GM12878 (cell line): ENCODE data around the gene TYW3. TPM values are rescaled to one million over a fixed set of nuclear protein-coding genes. Genes with fewer than 3 reads are reported as not detected.

ENCODE experiments used
- ATAC-seq: fragments of 200-7000 bp; cut with Tn5 transposase; 3 replicates; pipeline ENCODE4 v1.9.1; 2020; ENCODE audit warnings: mild to moderate bottlenecking, moderate library complexity
- BruUV-seq: library from RNA; stranded (reverse); fragments of 400-500 nt; replicated peaks from 2 replicates; lab custom pipeline; 2021; lab: Mats Ljungman, UMichigan
- CTCF ChIA-PET: fragments of 300-600 bp; sonication (Branson Sonifier 250); formaldehyde crosslinking; extraction: SDS; loops from one replicate; lab custom pipeline; 2021; ENCODE audit warnings: inconsistent platforms; lab: Yijun Ruan, JAX
- POLR2A ChIA-PET: fragments of 350-600 bp; formaldehyde crosslinking; extraction: SDS; loops from one replicate; lab custom pipeline; 2021; ENCODE audit warnings: inconsistent platforms; lab: Charles Lee
- RAD21 ChIA-PET: fragments of 300-600 bp; sonication (Branson Sonifier 250); formaldehyde crosslinking; loops from one replicate; lab custom pipeline; 2023; ENCODE audit warnings: antibody characterized with exemption; ENCODE audit not compliant: unreplicated experiment; lab: Charles Lee
- SMC1A ChIA-PET: fragments of 300-600 bp; sonication (Branson Sonifier 250); formaldehyde crosslinking; loops from one replicate; lab custom pipeline; 2023; ENCODE audit not compliant: unreplicated experiment, uncharacterized antibody; lab: Charles Lee
- DNase-seq: peaks from one replicate; pipeline ENCODE4 v3.0.0-alpha.2; 2011; ENCODE audit warnings: low read depth, low spot score
- FAIRE-seq: peaks from 3 replicates; lab custom pipeline; 2011; peaks lifted over from hg19 to GRCh38; lab: Jason Lieb, UNC
- H2AFZ ChIP-seq: 2 replicates; pipeline ENCODE4 v1.6.0; 2011; ENCODE audit warnings: low read depth, low read length, control low read depth; ENCODE audit not compliant: control insufficient read depth
- H3K27ac ChIP-seq: 2 replicates; pipeline ENCODE4 v1.5.1; 2011; ENCODE audit warnings: control low read depth; ENCODE audit not compliant: control insufficient read depth, insufficient read depth
- H3K27me3 ChIP-seq, 2 experiments: replicated peaks in 1 of 2; 2 replicates each; pipeline versions ENCODE4 v1.6.0 to v1.6.1; 2011; ENCODE audit warnings: low read length in 1 of 2; ENCODE audit not compliant: control insufficient read depth in 2 of 2, insufficient read depth in 2 of 2
- H3K36me3 ChIP-seq, 2 experiments: 2 replicates each; pipeline ENCODE4 v1.5.1; 2011; ENCODE audit warnings: low read length in 1 of 2; ENCODE audit not compliant: control insufficient read depth in 2 of 2, insufficient read depth in 2 of 2
- H3K4me1 ChIP-seq: 2 replicates; pipeline ENCODE4 v1.6.1; 2011; ENCODE audit warnings: mild to moderate bottlenecking, low read length, moderate library complexity, mixed read lengths; ENCODE audit not compliant: control insufficient read depth, insufficient read depth
- H3K4me2 ChIP-seq: 2 replicates; pipeline ENCODE4 v1.6.0; 2011; ENCODE audit warnings: control low read depth; ENCODE audit not compliant: control insufficient read depth, insufficient read depth
- H3K4me3 ChIP-seq: fragments of 200-600 bp; sonication (generic); 2 replicates; pipeline ENCODE4 v1.5.1; 2016
- H3K79me2 ChIP-seq: 2 replicates; pipeline ENCODE4 v1.6.0; 2011; ENCODE audit warnings: low read length; ENCODE audit not compliant: control insufficient read depth, insufficient read depth
- H3K9ac ChIP-seq: 2 replicates; pipeline ENCODE4 v1.8.0; 2011; ENCODE audit warnings: low read length, control low read depth, mixed read lengths; ENCODE audit not compliant: control insufficient read depth, insufficient read depth
- H3K9me3 ChIP-seq: replicated peaks from 3 replicates; pipeline ENCODE4 v1.5.1; 2011; ENCODE audit warnings: mild to moderate bottlenecking, low read length; ENCODE audit not compliant: control insufficient read depth, insufficient read depth
- H4K20me1 ChIP-seq: 2 replicates; pipeline ENCODE4 v1.6.0; 2011; ENCODE audit not compliant: control insufficient read depth, insufficient read depth
- CHD2 ChIP-seq: IDR thresholded peaks from 2 replicates; pipeline ENCODE4 v1.6.1; 2011; ENCODE audit warnings: low read depth, low read length, improper control_type of control experiment, borderline replicate concordance
- CREM ChIP-seq: IDR thresholded peaks from 2 replicates; pipeline ENCODE4 v1.6.1; 2014; ENCODE audit warnings: antibody characterized with exemption, low read depth
- E2F4 ChIP-seq: IDR thresholded peaks from 2 replicates; pipeline ENCODE4 v1.6.1; 2012; ENCODE audit warnings: low read depth, low read length, improper control_type of control experiment
- GABPA ChIP-seq: IDR thresholded peaks from 2 replicates; pipeline ENCODE4 v1.6.1; 2014; ENCODE audit warnings: antibody characterized with exemption, low read depth, mild to moderate bottlenecking, inconsistent platforms
- HCFC1 ChIP-seq: fragments of 150-350 bp; IDR thresholded peaks from 2 replicates; pipeline ENCODE4 v1.6.1; 2014; ENCODE audit warnings: low read length
- HSF1 ChIP-seq: fragments of 150-350 bp; IDR thresholded peaks from 2 replicates; pipeline ENCODE4 v1.6.1; 2014; ENCODE audit warnings: mild to moderate bottlenecking, low read depth, low read length
- IRF5 ChIP-seq: fragments of 450-650 bp; IDR thresholded peaks from 2 replicates; pipeline ENCODE4 v1.6.1; 2017; ENCODE audit warnings: borderline replicate concordance
- SMAD1 ChIP-seq: fragments of 450-650 bp; IDR thresholded peaks from 2 replicates; pipeline ENCODE4 v1.6.1; 2018; ENCODE audit warnings: mild to moderate bottlenecking, low read depth; ENCODE audit not compliant: partially characterized antibody
- SMC3 ChIP-seq: IDR thresholded peaks from 2 replicates; pipeline ENCODE4 v1.6.1; 2011; ENCODE audit warnings: low read length, improper control_type of control experiment, borderline replicate concordance
- TCF3 ChIP-seq: IDR thresholded peaks from 2 replicates; pipeline ENCODE4 v1.6.1; 2012; ENCODE audit warnings: low read depth, mild to moderate bottlenecking, low read length, borderline replicate concordance; ENCODE audit not compliant: insufficient read depth
- ZBED1 ChIP-seq: IDR thresholded peaks from 2 replicates; pipeline ENCODE4 v1.6.1; 2016; ENCODE audit warnings: borderline replicate concordance
- WGBS: methylation state at CpG from one replicate; pipeline ENCODE4 v1.1.6; 2016; ENCODE audit warnings: low lambda C conversion rate; ENCODE audit not compliant: insufficient replicate concordance, insufficient coverage; ENCODE audit errors: missing lambda C conversion rate; 5-methylcytosine and 5-hydroxymethylcytosine counted together
- in situ Hi-C: fragments of 300-500 bp; cut with MboI; formaldehyde crosslinking; loops from 9 replicates; pipeline ENCODE4 v1.14.3; 2018; ENCODE audit warnings: mixed read lengths
- intact Hi-C: fragments of 100-400 bp; cut with micrococcal nuclease; formaldehyde crosslinking; loops from one replicate; pipeline ENCODE4 v1.14.2; 2022; ENCODE audit not compliant: unreplicated experiment
- polyA plus RNA-seq, 11 experiments: library from polyadenylated mRNA; depleted of rRNA in 4 of 11; unstranded in 6 of 11; stranded (reverse) in 5 of 11; fragments of >200 nt; fragmentation: Nextera tagmentation in 4 of 11; fragmentation: Illumina TruSeq in 1 of 11; extraction: Ambion mirVana in 4 of 11; extraction: Trizol in 1 of 11; gene quantifications; 1 replicate in 1 of 11; 2 replicates in 10 of 11; pipeline versions ENCODE4 v1.2.1 to v1.2.3, GENCODE V29; 2011 to 2016; ENCODE audit warnings: inconsistent platforms in 2 of 11, missing spikeins in 2 of 11, low read depth in 1 of 11
- total RNA-seq, 4 experiments: library from RNA; depleted of rRNA in 3 of 4; stranded (reverse); fragments of >200 nt in 3 of 4; fragmentation: Illumina TruSeq in 1 of 4; extraction: Trizol in 1 of 4; gene quantifications; 2 replicates each; pipeline versions ENCODE4 v1.2.1 to v1.2.3, GENCODE V29; 2013 to 2021

TYW3 gene
- total and polyA plus RNA-seq, 10 of the 15 experiments (the other 5 are each of a cell fraction or from before 2014, with no cell fraction given), result 18.6 to 54.4 (median 32.8) TPM

- Histone ChIP-seq H3K36me3 (no peaks in the 10 kb centered on the region), H3K79me2 (no peaks in the 10 kb centered on the region), H3K4me2 (no peak overlapping the region), H3K4me1 (no peaks in the 10 kb centered on the region), H3K27me3 (no peaks in the 10 kb centered on the region; a peak in 1 of 4 replicates), H3K9ac (no peak overlapping the region), H3K4me3 (no peak overlapping the region), H4K20me1 (no peaks in the 10 kb centered on the region), H2AFZ (no peak overlapping the region), H3K27ac (no peak overlapping the region), H3K9me3 (no peaks in the 10 kb centered on the region)
- WGBS, result 8% methylated on average over 2 of the region's 2 CpGs
- no TSS peak for BruUV-seq
- DNase-seq (no peak), ATAC-seq (no peak), FAIRE-seq (no peak)
- ChIA-PET POLR2A (interaction anchor here (0.6 kb wide), 1 partner anchor 40 kb away, joined by 4 read pairs; no protein-coding TSS in a partner anchor), SMC1A (interaction anchor here (1.0 kb wide), 2 partner anchors 37 to 46 kb away, joined by 3 read pairs; no protein-coding TSS in a partner anchor), RAD21 (interaction anchor here (1.2 kb wide), 1 partner anchor 19 kb away, joined by 3 read pairs; no protein-coding TSS in a partner anchor), CTCF (interaction anchor here (1.0 kb wide), 2 partner anchors 9 to 123 kb away, joined by 3 read pairs; no protein-coding TSS in a partner anchor)
- in situ Hi-C loops, result no loop called here
- TF ChIP-seq IRF5 (no peak), SMC3 (no peak), HCFC1 (no peak), TCF3 (no peak), HSF1 (no peak), CHD2 (no peak), GABPA (no peak), SMAD1 (no peak), CREM (no peak), ZBED1 (no peak), E2F4 (no peak)
- intact Hi-C loops, result no loop called here
Measured at GRCh38 chr1:74791491-74791890, 58.5 kb downstream of the TYW3 start.
